Stimulated activated CD8-positive, alpha-beta memory T cell treated with anti-CD3 and anti-CD28 coated beads, Interleukin-15, amount 100 ng/mL, for 24 hours (primary cell): ENCODE measurements around the gene HGFAC.
"Not testable (repeated sequence)": the region's sequence is repeated elsewhere in the genome, so short reads cannot be mapped to it uniquely, and the experiment has no call there.

Experiments used
- DNase-seq: peaks from one replicate; pipeline ENCODE4 v3.0.0-alpha.2; 2020; ENCODE audit warnings: low read depth

HGFAC gene

GRCh38 chr4:3411190-3411589 lies 30.6 kb upstream of the HGFAC start:
- DNase-seq, result not testable (repeated sequence)

GRCh38 chr4:3411676-3412075 lies 30.1 kb upstream of the HGFAC start:
- no peak for DNase-seq

GRCh38 chr4:3412257-3413020 lies 29.3 kb upstream of the HGFAC start:
- DNase-seq, result no peak

GRCh38 chr4:3413217-3413671 lies 28.5 kb upstream of the HGFAC start:
- DNase-seq, result no peak

- no peak for DNase-seq
Observed at GRCh38 chr4:3413675-3414420, 27.9 kb upstream of the HGFAC start.

- DNase-seq, result no peak
Observed at GRCh38 chr4:3414421-3415279, 27.1 kb upstream of the HGFAC start.

- no peak for DNase-seq
Observed at GRCh38 chr4:3415471-3416141, 26.2 kb upstream of the HGFAC start.

GRCh38 chr4:3416270-3416669 lies 25.5 kb upstream of the HGFAC start:
- DNase-seq, result no peak

GRCh38 chr4:3416821-3417221 lies 24.9 kb upstream of the HGFAC start:
- DNase-seq, result no peak

- no peak for DNase-seq
Observed at GRCh38 chr4:3417448-3417847, 24.3 kb upstream of the HGFAC start.

- no peak for DNase-seq
Observed at GRCh38 chr4:3418029-3418762, 23.6 kb upstream of the HGFAC start.

- no peak for DNase-seq
Observed at GRCh38 chr4:3419836-3420605, 21.7 kb upstream of the HGFAC start.

GRCh38 chr4:3420606-3420955 lies 21.2 kb upstream of the HGFAC start:
- no peak for DNase-seq

GRCh38 chr4:3420956-3421355 lies 20.8 kb upstream of the HGFAC start:
- DNase-seq, result no peak

GRCh38 chr4:3421470-3421869 lies 20.3 kb upstream of the HGFAC start:
- DNase-seq, result no peak

- DNase-seq, result no peak
Observed at GRCh38 chr4:3422241-3422801, 19.4 kb upstream of the HGFAC start.

- no peak for DNase-seq
Observed at GRCh38 chr4:3422808-3423297, 18.9 kb upstream of the HGFAC start.

GRCh38 chr4:3423406-3423805 lies 18.4 kb upstream of the HGFAC start:
- no peak for DNase-seq

GRCh38 chr4:3423952-3424351 lies 17.8 kb upstream of the HGFAC start:
- no peak for DNase-seq

GRCh38 chr4:3424522-3425095 lies 17.2 kb upstream of the HGFAC start:
- no peak for DNase-seq
